Hematopoietic multipotent progenitor cell treated with erythropoietin and hydrocortisone succinate and interleukin-3 and kit ligand, for 6 days (in vitro differentiated cells): ENCODE results near the gene JAGN1.
A peak's percentile ranks its signal among the peaks of the same experiment; 100 is the strongest.
"Not testable (repeated sequence)": the region's sequence is repeated elsewhere in the genome, so short reads cannot be mapped to it uniquely, and the experiment has no call there.

Experiments used
- DNase-seq: peaks from one replicate; pipeline ENCODE4 v3.0.0-alpha.2; 2015

Gene JAGN1

GRCh38 chr3:9928158-9928557 is 37.7 kb downstream of the JAGN1 start:
- no peak for DNase-seq

GRCh38 chr3:9930804-9931418 is 40.5 kb downstream of the JAGN1 start:
- peak; percentile 58 for DNase-seq

GRCh38 chr3:9932535-9932842 is 42.1 kb downstream of the JAGN1 start:
- no peak for DNase-seq

GRCh38 chr3:9932843-9933560 is 42.6 kb downstream of the JAGN1 start:
- DNase-seq = peak; percentile 91

- DNase-seq = peak; percentile 98
These were observed 43.3 kb downstream of the JAGN1 start, which contains the start of gene CRELD1 for GRCh38 chr3:9933561-9934234. Gene CRELD1 (plus strand): TSS chr3:9933834. CDS start chr3:9934439, 605 bp downstream.

GRCh38 chr3:9934235-9934621 is 43.8 kb downstream of the JAGN1 start:
- DNase-seq = peak; percentile 65

GRCh38 chr3:9934993-9935392 is 44.6 kb downstream of the JAGN1 start:
- DNase-seq = no peak

- DNase-seq = no peak
These were observed 45.6 kb downstream of the JAGN1 start for GRCh38 chr3:9935966-9936510.

GRCh38 chr3:9937486-9938238 is 47.3 kb downstream of the JAGN1 start:
- DNase-seq = peak; percentile 57

GRCh38 chr3:9938966-9939365 is 48.6 kb downstream of the JAGN1 start:
- DNase-seq = no peak

- DNase-seq = not testable (repeated sequence)
These were observed 49.5 kb downstream of the JAGN1 start for GRCh38 chr3:9939906-9940305.

GRCh38 chr3:9940746-9941145 is 50.3 kb downstream of the JAGN1 start:
- DNase-seq = no peak

GRCh38 chr3:9942164-9942563 is 51.8 kb downstream of the JAGN1 start:
- DNase-seq = no peak

GRCh38 chr3:9942934-9943690 is 52.7 kb downstream of the JAGN1 start:
- no peak for DNase-seq
